Measurements from ENCODE around the gene CECR2. TPM values are rescaled to one million over a fixed set of nuclear protein-coding genes. Genes with fewer than 3 reads are reported as not detected.

Gene CECR2
- total RNA-seq, 1 experiment from 2014 or later = not detected

DNA sequence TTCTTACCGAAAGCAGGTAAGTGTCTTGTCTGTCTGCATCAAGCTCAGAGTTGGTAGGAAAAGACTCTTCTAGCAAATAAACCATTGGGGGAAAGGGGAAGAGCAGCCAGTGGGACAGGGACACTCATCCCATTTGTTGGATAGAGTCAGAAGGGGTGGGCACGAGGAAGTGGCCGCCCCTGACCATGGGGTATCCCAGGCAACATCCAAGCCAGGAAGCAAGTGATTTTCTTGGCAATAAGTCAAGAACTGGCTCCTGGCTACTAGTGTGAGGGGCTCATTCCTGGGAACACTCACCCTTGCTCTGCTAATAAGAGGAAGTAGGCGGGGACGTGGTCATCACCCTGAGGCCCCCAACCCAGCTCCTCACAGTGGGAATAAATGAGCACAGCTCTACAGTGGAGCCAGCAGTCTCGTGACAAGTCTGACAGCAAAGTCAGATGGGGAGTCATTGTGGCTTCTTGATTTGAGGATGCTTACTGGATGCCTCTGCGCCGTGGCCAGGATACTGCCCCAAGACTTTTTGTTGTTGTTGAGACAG, 200.8 kb downstream of the CECR2 start:
- peak; percentile 65 for DNase-seq (ENCODE audit: low read depth)

DNA sequence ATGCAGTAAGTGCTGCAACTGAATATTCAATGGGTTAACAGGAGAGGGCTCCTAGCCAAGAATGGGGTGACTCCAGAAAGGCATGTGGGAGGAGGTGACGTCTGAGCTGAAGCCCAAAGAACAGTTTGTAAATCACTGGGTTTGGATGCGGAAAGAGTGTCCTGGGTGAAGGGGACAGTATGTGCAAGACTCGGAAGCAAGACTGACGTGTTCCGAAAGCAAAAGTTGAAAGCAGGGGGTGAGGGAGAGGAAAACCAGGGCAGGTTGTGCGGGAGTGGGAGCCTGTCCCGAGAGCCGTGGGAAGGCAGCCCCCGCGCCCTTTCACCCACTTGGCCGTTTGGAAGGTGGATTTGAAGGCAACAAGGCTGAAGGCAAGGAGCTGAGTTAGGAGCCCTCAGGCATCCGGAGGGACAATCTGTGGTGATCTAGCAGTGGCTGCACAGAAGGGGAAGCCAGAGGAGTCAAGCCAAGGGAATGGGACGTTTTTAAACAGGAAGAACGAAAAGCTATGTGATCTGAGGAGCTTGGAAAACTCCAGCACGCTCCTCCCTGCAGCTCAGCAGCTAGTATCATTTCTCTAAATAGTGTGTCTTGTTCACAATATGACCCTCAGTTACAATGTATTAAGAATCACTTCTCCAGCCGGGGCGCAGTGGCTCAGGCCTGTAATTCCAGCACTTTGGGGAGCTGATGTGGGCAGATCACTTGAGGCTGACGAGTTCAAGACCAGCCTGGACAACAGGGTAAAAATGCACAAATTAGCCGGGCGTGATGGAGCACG, 201.8 kb downstream of the CECR2 start:
- peak; percentile 91 for DNase-seq (ENCODE audit: low read depth)

DNA sequence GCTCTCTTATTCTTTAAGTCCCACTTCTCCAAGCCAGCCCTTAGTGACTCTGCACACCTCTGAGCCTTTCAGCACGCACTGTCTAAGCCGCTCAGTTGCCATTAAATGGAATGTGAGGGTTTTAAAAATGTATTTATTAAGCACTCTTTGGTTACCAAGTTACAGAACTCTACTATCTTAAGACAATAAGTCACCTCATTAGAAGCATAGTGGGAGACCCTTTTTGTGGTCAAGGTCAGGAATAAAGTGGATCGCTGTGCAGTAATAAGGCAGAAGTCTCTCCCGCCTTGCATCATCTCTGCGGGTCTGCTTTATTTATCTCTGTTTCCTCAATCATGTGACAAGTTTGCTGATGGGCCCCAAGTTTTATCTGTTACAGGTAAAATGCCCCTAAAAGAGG, 205.9 kb downstream of the CECR2 start:
- DNase-seq (ENCODE audit: low read depth) = peak; percentile 25

DNA sequence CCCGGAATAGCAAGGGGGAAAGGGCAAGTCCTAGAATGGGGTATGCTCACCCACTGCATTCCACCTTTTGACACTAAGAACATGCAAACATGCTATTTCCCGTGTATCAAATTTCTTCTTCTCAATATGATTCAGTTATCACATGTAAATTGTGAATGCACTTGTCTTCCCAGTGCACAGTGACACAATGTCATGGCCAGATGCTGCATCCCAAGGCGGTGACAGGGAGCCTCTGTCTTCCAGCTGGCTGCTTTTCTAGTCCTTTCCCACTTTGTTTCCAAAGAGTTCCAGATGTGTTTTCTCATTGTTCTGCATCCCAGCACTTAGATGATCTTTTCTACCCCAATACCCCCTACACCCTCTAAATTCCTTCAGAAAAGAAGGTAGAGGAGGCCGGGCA, 206.4 kb downstream of the CECR2 start:
- DNase-seq (ENCODE audit: low read depth) = no peak

DNA sequence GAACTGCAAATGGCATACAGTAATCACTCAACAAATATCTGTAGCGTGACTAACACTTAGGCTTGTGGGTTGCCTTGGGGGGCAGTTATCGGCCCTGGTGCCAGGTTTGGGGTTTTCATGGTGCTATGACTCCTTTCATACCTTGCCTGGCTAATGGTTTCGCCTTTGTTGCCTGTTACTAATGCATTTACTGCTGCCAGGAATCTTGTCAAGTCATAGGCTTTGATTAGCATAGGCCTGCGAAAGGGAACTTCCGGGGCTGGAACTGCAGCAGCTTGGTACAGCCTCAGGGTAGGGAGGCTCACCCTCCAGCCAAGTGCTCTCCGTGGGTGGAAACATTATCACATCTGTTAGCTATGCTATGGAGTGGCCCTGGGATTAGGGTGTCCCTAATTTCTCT, 207.2 kb downstream of the CECR2 start:
- peak; percentile 99 for DNase-seq (ENCODE audit: low read depth)

DNA sequence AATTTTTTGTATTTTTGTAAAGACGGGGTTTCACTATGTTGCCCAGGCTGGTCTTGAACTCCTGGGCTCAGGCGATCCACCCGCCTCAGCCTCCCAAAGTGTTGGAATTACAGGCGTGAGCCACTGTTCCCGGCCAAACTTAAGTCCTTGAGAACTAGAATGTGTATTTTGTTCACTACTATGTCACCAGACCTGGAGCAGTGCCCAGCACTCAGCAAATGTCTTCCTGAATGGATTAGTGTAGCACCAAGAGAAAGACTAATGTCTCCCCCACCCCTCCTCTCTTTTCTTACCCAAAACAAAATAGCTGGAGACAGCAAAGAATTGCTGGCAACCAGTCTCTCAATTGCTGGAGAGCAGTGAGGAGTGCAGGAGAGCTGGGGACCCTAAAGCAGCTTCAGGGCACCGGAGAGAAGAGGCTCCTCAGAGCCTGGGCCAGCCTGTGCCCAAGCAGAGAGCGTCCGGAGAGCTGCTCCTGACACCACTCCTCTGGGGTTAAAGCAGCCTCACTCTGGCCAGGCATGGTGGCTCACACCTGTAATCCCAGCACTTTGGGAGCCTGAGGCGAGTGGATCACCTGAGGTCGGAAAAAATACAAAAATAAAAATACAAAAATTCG, 209.0 kb downstream of the CECR2 start:
- DNase-seq (ENCODE audit: low read depth) = peak; percentile 73

DNA sequence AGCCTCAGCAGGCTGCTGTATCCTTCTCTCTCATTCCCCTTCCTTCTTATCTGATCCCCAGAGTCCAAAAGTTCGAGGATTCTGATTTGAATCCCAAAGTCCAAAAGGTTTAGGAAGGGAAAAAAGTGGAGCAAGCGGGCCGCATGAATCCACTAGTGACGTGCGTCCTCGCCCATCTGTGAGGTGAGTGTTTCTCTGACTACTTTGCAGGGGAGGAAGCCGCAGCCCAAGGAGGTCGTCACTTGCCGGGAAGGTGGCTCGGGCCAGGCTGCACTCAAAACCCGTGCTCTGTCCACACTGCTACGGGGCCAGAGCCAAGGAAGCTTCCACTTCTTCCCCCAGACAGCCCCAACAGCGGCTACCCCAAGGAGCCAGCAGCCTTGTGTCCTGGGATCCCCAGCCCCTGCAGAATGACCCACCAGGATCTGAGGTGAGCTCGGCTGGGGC, 210.3 kb downstream of the CECR2 start:
- no peak for DNase-seq (ENCODE audit: low read depth)

DNA sequence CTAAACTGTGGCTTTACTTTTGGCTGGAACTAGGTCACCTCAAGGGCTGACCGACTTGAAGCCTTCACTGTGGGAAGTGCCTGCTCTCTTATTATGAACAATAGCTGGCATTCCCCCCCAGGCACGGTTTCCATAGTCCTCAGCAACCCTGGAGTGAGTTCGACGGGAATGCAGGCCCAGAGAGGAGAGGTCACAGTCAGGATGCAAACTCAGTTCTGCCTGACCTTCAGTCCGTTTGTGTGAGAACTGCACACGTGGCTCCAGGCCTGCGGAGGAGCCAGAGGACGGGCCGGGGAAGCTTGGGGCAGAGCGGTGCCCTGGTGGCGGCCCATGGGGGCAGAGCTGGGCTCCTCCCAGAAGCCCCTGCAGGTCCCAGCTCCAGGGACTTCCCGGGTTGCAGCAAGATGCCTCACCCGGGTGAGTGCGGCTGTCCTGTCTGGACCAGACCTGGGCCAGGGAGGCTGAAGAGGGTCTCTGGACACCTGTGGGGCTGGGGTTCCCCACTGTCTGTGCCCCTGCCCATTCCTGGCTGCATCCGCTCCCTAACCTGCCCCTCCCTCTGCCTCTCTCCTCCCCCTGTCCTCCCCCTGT, 211.3 kb downstream of the CECR2 start:
- no peak for DNase-seq (ENCODE audit: low read depth)

DNA sequence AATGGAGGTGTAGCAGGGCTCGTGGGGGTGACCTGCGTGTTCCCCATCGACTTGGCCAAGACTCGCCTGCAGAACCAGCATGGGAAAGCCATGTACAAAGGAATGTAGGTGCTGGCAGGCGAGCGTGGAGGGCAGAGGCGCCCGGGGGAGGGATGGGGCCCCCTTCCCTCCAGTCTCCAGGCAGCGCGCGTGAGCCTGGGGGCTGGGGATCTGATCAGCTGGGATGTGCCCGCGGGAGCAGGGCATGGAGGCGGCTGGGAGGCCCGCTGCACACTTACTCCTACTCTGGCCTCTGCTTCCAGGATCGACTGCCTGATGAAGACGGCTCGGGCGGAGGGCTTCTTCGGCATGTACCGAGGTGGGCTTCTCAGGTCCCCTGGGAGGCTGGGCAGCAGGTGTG, 211.8 kb downstream of the CECR2 start:
- DNase-seq (ENCODE audit: low read depth) = no peak

DNA sequence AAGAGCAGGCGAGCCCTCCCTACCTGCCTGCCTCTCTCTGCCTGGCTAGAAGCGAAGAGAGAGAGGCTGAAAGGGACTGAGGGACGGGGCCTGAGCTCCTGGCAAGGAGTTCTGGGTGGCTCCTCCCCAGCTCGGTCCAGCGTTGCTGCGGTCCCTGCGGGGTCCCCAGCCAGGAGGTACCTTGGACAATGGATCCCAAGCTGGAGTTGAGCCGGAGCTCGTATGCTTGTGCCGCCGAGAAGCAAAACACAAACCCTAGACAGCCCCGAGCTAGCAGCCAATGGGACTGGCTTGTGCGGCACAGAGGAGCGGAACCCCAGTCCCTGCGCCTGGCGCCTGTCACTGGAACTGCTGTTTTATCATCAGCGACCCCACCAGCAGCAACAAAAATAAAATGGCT, 212.4 kb downstream of the CECR2 start:
- DNase-seq (ENCODE audit: low read depth) = no peak

DNA sequence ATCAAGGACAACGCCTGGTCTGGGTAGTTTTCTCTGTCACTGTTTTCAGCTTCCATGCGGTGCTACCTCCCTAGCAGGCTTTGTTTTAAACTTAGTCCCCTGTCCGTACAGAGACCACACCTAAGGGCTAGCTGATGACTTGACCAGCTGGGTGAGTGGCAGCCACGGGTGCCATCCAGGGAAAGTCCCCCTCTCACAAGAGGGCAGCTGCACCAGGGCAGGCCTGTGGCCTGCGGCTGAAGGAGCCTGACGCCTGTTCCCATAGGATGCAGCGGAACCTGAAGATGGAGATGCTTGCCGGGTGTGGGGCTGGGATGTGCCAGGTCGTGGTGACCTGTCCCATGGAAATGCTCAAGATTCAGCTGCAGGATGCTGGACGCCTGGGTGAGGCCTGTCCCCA, 213.9 kb downstream of the CECR2 start:
- no peak for DNase-seq (ENCODE audit: low read depth)

DNA sequence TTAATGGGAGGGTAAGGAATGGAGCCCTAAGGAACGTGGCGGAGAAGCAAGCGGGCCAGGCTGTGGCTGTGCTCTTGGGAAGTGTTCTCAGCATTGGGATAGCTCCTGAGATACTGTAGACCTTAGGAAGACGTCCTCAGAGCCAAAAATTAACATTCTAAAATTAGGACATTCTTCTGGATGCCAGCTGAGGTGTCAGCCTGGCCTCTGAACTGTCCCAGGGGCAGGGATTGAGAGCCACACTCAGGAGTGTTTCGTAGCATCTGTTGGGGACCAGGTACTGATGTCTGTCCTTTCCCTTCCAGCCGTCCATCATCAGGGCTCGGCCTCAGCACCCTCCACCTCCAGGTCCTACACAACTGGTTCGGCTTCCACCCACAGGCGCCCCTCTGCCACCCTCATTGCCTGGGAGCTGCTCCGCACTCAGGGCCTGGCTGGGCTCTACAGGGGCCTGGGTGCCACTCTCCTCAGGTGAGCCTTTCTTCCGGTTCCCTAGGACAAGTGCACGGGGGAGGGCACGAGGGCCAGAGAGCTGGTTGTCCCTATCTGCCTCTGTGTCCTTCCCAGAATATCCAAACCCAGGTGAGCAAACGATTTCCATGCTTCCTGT, 217.7 kb downstream of the CECR2 start:
- DNase-seq (ENCODE audit: low read depth) = no peak

DNA sequence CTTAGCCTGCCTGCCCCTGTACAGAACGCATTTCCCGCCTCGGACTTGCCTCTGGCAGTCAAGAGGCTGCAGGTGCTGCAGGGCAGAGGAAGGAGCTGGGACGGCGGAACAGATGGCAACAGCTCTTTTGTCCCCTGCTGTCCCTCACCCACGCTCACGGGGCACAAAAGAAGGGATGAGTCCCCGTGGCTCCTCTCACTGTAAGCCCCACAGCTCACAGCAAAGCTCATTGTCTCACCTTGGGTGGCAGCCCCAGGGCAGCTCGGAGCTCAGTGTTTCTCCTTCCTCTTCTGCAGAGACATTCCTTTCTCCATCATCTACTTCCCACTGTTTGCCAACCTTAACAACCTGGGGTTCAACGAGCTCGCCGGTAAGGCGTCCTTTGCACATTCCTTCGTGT, 218.4 kb downstream of the CECR2 start:
- no peak for DNase-seq (ENCODE audit: low read depth)

DNA sequence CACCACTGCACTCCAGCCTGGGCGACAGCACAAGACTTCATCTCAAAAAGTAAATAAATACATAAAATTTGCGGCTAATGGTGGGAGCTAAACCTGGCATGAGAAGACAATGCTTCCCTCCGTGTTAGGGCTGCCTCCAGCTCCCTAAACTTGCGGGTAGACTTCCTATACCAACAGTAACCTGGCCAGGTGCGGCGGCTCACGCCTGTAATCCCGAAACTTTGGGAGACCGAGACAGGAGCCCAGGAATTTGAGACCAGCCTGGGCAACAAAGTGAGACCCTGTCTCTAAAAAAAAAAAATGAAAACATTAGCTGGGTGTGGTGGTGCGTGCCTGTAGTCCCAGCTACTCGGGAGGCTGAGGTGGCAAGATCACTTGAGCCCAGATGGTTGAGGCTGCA, 219.3 kb downstream of the CECR2 start:
- DNase-seq (ENCODE audit: low read depth) = no peak

DNA sequence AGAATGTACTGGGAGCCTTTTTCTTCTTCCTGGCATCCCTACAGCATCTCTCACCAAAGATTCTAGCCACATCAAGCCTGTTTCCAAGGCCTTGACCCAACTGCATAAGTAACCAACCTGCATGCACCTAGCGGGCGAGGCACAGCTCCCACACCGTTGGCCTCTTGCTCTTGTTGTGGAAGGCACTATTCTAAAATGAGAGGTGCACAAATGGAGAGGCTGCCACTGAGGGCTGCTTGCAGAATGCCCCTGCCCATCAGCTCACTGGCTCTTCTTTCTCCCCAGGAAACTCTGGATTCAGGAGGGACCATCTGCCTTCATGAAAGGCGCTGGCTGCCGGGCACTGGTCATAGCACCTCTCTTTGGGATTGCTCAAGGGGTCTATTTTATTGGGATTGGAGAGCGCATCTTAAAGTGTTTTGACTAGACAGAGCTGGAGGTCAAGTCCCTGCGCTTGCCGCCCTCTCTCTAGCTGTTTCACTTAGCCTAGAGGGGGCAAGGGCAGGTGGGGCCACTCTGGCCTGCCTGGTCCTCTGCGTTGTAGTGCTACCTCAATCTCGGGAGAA, 220.6 kb downstream of the CECR2 start:
- DNase-seq (ENCODE audit: low read depth) = no peak

DNA sequence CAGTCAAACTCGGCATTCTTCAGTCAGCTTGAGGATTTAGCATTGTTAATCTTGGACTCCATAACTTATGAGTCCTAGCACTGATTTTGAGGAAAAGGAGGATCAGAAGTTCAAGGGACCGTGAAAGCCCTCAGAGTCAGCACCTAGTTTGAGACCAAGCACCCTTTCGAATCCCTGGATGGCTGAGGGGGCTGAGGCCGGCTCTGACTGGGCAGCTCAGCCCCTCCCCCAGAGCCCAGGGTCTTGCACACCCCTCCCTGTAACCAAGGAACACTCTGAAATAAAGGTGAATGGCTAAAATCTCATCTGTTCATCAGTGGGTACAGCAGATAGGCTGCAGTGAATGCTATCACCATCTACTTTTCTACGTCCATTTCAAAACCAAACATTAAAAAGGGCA, 221.3 kb downstream of the CECR2 start:
- DNase-seq (ENCODE audit: low read depth) = no peak

DNA sequence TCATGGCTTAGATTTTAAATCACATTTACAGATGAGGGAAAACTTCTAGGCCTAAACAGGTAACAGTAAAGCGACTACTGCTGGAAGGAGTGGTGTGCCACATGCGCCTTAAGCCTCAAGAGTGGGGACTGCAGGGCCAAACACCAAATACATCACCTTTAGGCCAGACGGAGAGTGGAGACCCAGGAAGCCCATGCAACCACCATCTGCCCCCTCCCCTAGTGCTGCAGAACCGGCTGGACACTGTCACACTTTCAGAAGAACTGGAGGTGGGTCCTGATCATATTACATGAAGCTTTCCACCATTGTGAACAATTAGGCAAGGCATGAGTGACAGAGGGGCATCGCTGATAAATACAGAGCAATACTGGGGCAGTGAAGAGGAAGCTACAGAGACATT, 222.9 kb downstream of the CECR2 start:
- no peak for DNase-seq (ENCODE audit: low read depth)

DNA sequence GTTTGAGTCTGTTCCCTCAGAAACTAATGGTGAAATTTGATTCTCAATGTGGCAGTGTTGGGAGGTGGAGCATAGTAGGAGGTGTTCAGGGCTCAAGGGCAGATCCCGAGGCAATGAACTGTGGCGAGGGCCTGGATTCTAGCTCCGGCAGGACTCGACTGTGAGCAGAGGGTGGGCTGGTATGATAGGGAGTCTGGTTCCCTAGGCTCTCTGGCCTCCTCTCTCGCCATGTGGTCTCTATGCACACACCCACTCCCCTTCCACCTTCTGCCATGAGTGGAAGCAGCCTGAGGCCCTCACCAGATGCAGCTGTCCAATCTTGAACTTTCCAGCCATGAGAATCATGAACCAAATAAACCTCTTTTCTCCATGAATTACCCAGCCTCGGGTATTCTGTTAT, 227.0 kb downstream of the CECR2 start:
- no peak for DNase-seq (ENCODE audit: low read depth)

DNA sequence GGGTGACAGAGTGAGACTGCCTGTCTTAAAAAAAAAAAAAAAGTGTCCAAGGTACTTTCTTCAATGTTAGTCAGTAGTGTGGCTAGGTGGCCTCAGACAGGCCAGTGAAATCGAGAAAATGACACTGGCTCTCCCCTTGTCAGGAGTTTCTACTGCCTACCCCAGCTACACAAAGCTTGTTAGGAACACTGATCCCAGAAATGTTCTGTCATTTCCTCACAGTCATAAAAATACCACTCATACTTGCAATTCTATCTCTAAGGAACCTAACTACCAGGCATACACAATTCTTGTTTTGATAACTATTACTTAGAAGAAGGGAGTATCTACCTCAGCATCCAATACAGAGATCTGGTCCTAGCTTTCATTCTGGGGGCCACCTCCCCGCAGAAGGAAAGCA, 228.0 kb downstream of the CECR2 start:
- DNase-seq (ENCODE audit: low read depth) = no peak

DNA sequence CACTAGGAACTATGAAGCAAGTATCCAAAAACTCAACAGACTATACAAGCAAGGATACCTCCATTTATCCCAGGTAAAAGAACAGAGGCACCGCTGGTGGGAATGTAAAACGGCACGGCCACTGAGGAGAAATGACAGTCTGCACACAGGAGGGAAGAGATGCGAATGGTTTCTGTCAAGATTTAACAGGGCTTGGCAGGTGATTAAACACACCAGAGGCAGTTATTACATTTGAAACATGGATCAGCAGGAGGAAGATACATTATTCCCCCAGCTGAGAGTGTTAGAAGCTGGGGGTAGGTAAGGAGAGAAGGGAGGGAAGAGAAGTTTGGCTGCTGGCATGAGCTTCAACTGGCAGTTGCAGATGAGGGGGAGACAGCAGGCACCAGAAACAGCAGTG, 229.1 kb downstream of the CECR2 start:
- no peak for DNase-seq (ENCODE audit: low read depth)

DNA sequence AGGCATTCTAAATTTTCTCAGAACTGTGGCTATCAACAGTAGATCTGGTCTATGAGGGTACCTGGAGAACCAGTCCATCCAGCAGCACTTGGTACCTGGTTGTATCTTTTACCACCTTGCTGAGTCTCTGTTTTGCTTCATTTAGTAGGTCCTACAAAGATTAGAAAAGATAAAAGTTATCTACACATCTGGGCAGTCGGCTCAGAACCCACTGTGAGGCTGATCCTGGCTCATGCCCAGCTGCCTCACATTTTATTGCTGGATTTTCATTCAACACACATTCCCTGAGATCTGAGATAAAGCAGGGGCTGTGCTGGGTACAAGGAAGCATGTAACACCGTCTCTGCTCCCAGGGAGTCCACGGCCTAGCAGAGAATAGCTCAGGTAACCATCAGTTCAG, 231.8 kb downstream of the CECR2 start:
- no peak for DNase-seq (ENCODE audit: low read depth)

DNA sequence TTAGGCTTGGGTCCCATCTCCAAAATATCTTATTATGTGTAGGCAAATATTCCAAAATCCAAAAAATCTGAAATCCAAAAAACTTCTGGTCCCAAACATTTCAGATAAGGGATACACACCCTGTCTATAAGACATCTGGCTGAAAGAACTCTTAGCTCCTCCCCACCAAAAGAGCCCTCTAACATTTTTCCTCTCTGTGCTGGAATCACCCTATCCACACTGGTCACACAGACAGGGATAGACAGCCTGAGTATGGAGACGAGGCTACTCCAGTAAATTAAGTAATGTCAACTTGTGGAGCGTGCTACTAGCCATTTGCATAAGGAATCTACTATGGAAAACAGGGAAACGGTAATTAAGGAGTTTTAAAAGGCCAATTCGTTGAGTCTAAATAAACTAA, 234.4 kb downstream of the CECR2 start:
- DNase-seq (ENCODE audit: low read depth) = no peak
